Kidney capillary endothelial cell (primary cell): ENCODE results near the gene SLC25A23.
"Not testable (repeated sequence)": the region's sequence is repeated elsewhere in the genome, so short reads cannot be mapped to it uniquely, and the experiment has no call there.

Experiments
- DNase-seq: peaks from one replicate; pipeline ENCODE4 v3.0.0-alpha.2; 2018; ENCODE audit warnings: low spot score

SLC25A23 gene

DNA sequence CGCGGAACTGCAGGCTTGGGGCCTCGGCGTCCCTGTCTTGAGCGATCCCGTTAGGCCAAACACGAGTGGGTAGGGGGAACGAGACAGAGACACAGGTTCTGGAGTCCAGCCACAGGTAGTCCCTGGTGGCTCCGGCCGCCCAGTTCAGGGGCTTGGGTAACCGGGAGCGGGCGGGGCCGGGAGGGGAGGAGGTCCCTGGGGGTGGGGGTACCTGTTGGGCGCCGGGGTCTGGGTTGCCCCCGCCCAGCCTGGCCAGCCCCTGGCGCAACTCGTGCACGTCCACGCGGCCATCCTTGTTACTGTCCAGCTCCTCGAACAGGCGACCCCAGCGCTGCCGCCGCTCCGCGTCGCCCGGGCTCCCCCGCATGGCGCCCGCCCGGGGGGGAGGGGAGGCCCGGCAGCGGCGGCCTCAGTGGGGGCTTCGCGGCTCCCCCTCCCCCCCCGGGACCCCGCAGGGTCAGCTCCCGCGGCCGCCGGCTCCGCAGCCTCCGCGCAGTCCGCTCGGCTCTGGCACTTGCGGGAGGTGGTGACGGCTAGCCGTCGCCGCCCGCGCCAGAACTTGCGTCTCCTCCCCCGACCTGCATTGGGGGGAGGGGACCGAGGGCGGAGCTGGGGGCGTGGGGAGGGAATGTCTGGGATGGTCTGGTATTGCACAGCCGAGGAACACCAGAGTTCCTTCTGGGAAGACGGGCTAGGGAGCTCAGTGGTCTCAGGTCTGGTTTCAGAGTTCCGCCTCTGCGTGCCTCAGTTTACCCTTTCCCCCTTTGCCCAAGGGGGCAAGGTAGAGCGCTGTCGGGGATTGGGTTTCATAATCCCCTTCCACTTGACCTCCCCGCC is at the start of gene SLC25A23:
Gene SLC25A23 (minus strand): TSS at position 531 of the 837 bp plus-strand sequence. CDS start 164 bp downstream, at position 367.
- peak; percentile 30 for DNase-seq

DNA sequence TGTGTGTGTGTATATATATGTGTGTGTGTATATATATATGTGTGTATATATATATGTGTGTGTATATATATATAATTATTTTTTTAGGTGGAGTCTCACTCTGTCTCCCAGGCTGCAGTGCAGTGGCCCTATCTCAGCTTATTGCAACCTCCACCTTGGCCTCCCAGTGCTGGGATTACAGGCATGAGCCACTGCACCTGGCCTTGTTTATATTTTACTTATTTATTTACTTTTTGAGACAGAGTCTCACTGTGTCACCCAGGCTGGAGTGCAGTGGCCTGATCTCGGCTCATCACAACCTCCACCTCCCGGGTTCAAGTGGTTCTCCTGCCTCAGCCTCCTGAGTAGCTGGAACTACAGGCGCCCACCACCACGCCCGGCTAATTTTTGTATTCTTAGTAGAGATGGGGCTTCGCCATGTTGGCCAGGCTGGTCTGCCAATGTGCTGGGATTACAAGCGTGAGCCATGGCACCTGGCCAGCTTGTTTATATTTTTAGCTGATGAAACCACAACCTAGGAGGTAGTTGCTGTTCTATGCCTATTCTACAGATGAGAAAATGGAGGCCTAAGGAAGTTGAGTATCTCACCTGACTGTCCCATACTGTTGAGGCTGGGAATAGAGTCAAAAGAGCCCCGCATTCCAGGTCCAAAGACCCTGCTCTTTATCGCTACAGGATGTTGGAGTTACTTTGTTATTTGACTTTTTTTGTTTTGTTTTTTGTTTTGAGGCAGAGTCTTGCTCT is 48.6 kb upstream of the SLC25A23 start:
- DNase-seq, result not testable (repeated sequence)

DNA sequence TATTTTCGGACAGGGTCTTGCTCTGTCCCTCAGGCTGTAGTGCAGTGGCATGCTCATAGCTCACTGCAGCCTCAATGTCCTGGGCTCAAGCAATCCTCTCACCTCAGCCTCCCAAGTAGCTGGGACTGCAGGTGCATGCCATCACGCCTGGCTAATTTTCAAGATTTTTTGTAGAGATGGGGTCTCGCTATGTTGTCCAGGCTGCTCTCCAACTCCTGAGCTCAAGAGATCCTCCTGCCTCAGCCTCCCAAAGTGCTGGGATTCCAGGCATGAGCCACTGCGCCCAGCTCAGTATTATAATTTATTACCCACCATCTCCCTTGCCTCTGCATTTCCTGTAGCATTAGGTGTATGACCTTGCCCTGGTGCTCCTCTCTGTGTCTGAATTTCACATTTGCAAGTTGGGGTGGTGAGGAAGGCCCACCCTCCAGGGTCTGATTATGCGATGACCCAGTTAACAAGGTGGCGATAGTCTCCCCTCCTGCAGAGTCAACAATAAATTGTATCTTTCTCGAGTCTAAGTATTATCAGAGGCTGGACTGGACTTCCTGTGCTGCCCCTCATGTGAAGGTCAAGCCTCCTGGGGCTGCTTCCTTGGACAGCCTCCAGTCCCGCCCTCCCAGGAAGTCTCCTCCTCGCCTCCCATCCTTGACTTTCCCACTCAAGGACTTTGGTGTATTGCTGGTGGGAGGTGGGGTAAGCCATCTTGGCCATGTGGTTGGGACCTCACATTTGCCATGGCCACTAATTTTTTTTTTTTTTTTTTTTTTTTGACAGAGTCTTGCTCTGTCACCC is 44.0 kb upstream of the SLC25A23 start:
- no peak for DNase-seq

DNA sequence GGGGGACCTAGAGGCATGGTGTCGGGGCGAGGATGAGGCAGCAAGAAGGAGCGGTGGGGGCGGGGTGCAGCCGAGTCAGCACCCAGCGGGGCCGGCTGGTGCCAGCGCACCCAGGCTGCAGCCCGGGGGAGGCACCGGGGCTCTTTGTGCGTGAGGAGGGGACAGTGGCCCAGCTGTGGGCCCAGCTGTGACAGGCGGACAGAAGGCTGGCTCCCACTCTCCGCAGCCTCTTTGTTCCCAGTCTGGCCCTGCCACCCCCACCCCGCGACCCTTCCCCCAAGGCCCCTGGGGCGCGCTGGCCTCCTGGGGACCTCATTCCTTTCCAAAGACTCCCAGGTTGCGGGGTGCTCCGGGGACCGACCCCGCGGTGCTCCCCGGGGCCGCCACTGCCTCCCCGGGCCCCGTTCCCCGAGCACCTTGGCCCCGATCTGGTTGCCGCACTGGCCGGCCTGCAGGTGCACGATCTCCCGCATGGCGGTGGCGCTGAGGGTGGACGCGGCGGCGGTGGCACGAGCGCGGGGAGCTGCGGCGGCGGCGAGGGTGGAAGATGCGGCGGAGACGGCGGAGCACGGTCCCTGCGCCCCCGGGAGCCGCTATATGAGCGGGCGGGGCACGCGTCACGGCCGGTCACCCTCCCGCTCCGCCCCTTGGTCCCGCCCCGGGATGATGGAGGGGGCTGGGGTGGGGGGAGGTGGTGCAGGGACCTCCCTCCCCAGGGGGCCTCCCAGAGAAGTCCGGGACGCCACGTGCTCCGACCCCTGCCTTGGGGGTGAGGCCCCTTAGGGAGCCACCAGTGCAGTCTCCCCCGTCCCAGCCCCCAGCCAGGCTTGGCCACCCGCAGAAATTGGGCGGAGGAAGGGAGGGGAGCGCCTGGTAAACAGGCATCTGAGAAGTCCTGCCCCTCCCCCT is 42.4 kb upstream of the SLC25A23 start, which contains the start of gene TUBB4A:
Gene TUBB4A (minus strand): TSS at position 570 of the 909 bp plus-strand sequence. CDS start 97 bp downstream, at position 473.
- DNase-seq, result no peak

DNA sequence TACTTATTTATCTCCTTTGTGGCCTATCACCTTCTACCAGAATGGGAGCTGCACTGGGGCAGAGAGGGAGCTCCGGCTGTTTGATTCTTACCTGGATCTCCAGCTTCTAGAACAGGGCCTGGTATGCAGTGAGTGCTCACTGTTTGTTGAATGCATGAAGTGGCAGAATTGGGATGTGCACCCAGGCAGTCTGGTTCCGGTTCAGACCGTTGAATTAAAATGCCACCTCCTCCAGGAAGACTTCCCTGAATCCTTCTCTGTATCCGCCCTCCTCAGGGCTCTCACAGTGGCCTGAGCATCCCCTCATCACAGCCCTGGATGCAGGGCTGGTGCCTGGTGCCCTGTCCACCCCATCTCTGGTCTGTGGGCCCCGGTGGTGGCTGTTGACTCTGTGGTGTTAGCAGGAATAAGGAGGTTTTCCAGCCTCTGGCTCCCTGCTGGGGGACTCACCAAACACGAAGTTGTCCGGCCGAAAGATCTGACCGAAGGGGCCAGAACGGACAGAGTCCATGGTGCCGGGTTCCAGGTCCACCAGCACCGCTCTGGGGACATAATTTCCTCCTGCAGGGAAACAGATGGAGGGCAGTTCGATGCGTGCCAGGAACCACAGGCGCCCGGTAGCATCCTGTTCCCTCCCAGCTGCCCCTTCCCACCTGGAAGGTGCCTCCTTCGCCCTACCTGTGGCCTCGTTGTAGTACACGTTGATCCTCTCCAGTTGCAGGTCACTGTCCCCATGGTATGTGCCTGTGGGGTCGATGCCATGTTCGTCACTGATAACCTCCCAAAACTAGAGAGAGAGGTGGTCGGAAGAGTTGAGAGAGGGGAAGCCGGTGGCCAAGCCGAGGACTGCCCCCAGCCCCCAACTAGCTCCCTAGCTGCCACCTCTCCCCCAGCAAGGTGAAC is 41.5 kb upstream of the SLC25A23 start:
- no peak for DNase-seq

DNA sequence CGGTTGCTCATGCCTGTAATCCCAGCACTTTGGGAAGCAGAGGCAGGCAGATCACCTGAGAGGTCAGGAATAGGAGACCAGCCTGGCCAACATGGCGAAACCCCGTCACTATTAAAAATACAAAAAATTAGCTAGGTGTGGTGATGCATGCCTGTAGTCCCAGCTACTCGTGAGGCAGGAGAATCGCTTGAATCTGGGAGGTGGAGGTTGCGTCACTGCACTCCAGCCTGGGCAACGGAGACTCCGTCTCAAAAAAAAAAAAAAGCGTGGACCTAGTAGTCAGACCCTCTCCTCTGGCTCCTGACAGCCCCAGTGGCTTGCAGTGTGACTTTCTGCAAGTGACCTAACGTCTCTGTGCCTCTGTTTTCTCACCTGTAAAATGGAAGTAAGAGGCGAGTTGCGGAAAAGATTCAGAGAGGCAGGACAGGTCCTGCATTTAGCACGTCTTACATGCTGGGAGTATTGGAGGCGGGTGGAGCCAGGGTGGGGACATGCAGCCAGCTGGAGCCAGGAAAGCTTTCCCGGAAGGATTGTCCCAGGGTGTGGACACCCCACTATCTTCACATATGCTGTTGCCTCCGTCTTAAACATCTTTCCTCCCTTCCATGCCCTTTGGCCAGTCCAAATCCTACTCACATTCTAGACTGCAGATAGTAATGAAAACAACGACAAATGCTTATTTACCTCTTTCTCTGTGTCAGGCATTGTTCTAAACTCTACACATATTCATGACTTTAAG is 39.6 kb upstream of the SLC25A23 start:
- DNase-seq, result no peak

DNA sequence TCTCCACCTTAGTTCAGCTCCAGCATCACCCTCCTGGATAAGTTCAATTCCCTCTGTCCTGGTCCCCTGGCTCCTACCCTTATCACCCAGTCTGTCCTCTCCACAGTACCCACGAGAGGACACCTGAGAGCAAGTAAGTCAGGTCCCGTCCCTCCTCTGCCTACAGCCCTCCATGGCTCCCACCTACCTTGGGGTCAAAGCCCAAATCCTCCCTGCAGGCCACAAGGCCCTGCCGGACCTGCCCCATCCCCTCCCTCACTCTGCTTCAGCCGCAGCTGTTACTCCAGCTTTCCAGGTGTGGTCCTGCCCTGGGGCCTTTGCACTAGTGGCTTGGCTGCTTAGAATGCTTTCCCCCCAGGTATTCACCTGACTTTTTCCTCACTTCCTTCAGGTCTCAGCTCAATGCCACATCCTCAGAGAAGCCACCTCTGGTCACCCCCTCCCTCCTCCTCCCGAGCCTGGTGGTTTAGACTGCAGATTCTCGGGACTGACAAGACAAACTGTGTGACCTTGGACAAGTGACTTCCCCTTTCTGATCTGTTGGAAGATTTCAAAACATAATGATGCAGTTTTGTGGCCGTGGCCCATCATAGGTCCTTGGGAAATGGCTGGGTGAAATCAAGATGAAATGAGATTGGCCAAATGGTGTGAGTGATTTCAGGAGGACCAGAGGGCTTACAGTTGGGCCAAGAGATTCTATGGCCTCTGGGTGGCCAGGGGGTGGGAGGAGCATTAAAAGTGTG is 38.9 kb upstream of the SLC25A23 start:
- DNase-seq, result no peak

DNA sequence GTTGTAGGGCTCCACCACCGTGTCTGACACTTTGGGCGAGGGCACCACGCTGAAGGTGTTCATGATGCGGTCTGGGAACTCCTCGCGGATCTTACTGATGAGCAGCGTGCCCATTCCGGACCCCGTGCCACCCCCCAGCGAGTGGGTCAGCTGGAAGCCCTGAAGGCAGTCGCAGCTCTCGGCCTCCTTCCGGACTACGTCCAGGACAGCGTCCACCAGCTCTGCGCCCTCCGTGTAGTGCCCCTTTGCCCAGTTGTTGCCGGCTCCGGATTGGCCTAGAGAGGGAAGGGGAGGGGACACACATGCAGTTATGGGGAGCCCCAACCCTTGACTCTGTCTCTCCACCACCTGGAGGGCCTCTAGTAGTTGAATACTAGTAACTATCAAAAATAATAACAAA is 36.4 kb upstream of the SLC25A23 start:
- no peak for DNase-seq

DNA sequence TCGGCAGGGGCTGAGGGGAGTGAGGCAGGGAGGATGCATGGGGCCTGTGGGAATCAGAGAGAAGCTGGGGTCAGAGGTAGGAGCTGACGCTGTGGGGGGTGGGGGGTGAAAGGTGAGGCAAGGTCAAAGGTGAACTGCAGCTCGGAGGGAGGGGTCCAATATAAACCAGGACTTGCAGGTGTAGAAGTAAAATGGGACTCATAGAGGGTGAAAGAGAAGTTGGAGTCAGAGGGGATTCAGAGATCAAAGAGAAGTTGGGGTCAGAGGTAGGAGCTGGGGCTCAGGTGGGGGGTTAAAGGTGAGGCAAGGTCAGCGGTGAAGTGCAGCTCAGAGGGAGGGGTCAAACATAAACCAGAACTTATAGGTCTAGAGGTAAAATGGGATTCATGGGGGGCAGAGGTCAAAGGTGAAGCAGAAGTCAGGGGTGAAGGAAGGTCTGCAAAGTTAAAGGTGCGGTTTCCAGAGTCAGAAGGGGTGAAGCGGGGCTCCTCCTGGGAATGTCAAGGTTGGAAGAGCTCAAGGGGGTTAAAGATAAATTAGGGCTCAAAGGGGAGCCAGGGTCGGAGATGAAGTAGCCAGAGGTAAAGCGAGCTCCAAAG is 34.9 kb upstream of the SLC25A23 start:
- DNase-seq, result no peak

DNA sequence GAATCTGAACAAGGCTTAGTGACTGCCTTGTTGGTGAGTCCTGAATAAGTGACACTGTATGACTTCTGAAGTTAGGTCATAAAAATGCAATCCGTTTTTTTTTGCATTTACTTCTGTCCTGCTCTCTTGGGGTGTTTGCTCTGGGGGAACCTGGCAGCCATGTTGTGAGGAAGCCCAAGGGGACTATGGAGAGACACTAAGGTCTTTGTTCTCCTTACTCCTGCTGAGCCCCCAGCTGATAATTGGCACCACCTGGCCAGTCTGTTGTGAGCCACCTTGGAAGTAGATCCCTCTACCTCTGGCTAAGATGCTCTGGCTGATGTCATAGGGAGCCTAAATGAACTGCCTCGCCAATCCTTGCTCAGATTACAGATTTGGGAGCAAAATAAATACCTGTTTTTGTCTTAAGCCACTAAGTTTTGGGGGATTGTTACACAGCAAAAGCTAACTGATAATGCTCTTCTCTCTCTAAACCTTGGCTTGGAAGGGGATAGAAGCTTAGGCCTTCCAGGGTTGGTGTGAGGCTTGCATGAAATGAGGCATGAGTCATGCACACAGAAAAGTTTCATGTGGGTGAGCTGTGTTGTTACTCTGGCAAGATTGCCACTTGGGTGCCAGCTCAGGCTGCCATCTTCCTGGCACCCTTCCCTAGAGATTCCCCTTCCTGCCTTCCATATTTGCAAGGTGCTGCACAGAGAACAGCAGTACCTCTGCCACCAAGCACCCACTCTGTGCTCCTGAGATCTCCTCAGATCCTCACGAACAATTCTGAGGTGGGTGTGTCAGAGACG is 32.4 kb upstream of the SLC25A23 start:
- no peak for DNase-seq

DNA sequence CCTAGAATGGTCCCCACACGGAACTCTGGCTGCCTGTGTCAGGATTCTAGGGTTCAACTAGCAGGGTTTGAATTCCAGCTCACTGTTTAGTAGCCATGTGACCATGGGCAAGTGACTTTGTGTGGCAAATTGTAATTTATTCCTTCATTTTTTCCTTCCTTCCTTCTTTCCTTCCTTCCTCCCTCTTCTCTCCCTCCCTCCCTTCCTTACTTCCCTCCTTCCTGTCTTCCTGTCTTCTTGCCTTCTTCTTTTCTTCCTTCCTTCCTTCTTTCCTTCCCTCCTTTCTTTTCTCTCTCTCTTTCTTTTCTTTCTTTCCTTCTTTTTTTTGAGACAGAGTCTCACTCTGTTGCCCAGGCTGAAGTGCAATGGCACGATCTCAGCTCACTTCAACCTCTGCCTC is 30.5 kb upstream of the SLC25A23 start:
- DNase-seq, result no peak

DNA sequence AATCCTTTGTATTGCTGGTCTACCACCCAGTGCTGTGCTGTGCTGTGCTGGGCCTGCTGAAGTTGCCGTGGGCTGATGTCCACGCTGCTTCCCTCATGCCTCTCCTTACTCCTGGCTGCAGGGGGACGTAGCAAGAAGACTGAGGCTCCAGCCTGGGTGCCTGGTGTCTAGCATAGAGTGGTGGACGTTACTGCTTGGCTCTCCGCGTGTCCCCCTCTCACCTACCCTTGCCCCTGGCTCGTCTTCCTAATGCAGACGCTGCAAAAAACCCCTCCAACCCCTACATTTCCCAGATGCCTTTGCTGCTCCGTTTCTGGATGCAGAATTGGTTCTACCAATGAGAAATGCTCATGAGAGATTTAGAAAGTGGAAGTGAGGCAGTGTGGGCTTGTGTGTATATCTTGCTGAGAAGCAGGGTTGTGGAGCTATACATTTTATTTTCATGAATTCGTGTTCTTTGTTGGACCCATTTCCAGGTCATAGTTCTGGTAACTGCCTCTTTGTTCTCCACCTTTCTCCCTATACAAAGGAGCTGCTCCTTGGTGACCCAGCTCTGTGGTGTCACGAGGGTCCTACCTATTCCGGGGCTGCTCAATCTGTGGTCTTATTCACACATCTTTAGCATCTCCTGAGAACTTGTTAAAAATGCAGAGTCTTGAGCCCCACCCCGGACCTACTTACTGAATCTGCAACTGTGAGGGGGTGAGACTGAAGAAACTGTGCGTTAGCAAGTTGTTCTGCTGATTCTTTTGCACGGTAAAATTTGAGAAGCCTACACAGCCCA is 29.9 kb upstream of the SLC25A23 start:
- DNase-seq, result no peak

DNA sequence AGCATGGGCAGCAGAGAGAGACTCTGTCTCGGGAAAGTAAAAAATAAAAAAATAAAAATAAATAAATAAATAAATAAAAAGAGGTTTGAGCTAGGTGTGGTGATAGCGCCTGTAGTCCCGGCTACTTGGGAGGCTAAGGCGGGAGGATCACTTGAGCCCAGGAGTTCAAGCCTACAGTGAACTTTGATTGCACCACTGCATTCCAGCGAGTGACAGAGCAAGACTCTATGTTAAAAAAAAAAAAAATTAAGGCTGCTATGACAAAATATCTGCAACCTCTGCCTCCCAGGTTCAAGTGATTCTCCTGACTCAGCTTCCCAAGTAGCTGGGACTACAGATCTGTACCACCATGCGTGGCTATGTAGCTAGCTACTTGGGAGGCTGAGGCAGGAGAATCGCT is 25.2 kb upstream of the SLC25A23 start:
- no peak for DNase-seq

DNA sequence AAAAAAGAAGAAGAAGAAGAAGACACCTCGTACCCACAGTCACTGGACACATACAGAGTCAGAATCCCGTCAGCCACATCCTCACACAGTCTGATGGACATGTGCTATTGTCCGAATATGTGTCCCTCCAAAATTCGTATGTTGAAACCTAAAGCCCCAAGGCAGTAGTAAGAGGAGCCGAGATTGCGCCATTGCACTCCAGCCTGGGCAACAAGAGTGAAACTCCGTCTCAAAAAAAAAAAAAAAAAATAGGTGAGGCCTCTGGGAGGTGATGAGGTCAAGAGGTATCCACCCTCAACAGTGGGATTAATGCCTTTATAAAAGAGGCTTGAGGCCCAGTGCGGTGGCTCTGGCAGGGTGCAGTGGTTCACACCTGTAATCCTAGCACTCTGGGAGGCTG is 24.6 kb upstream of the SLC25A23 start:
- DNase-seq, result no peak

DNA sequence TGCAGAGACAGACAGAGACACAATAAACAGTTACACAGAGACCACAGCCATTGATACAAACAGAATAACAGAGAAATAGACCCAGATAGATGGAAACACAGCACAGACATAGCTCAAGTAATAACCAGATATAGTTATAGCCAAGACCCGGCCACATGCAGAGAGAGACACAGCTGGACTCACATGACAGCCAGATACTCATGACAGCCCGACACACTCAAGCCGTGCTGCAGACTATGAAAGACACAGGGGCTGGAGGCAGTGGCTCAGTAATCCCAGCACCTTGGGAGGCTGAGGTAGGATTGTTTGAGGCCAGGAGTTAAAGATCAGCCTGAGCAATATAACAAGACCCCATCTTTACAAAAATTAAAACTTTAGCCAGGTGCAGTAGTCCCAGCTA is 23.6 kb upstream of the SLC25A23 start:
- no peak for DNase-seq

DNA sequence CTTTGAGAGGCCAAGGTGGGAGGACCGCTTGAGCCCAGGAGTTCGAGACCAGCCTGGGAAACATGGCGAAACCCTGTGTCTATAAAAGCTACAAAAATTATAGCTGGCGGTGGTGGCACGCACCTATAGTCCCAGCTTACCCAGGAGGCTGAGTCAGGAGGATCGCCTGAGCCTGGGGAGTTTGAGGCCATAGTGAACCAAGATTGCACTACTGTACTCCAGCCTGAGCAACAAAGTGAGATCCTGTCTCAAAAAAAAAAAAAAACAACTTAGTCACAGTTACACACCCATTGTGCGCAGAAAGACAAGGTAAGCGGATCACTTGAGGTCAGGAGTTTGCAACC is 22.7 kb upstream of the SLC25A23 start:
- DNase-seq, result no peak
